Measurements from ENCODE around the gene SLC10A7. TPM values are rescaled to one million over a fixed set of nuclear protein-coding genes. Genes with fewer than 3 reads are reported as not detected.

SLC10A7 gene
- total and polyA plus RNA-seq, 2 of the 13 experiments (the other 11 are each of a cell fraction or from before 2014, with no cell fraction given), result 18.5 to 18.8 TPM

DNA sequence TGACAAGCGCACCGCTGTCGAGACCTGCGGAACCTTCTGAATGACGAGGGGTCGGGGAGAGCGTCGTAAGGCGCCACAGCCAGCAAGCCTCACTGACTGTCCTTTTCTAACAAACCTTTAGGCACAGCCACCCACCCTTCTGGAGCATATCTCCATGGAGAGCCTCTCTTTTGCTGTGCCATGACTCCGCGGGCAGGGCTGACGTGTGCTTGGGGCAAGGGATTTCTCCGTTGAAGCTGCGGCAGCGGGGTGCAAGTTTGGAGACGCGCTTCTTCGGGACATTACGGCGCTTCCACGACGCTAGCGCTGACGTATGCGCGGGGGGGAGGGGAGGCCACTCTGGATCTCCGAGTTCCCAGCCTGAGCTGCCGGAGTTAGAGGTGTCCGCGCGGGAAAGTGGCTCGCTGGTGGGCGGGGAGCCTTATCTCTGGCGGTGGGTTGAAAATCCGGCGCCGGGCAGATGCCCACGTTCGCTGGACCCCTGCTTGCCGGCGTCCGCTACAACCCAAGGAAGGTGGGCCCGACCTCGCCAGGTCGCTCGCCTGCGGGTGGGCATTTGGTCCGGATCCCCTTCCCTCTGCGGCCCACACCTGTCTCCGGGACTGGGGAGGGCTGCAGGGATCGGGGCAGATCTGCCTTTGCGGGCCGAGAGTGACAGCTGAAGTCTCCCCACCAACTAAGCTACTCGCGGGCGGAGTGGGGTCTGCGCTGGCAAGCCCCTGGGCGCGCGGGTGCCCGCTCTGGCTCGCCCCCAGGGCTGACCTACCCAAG is 543 bp upstream of the SLC10A7 start (continued):
- TF ChIP-seq, protein P1, sequence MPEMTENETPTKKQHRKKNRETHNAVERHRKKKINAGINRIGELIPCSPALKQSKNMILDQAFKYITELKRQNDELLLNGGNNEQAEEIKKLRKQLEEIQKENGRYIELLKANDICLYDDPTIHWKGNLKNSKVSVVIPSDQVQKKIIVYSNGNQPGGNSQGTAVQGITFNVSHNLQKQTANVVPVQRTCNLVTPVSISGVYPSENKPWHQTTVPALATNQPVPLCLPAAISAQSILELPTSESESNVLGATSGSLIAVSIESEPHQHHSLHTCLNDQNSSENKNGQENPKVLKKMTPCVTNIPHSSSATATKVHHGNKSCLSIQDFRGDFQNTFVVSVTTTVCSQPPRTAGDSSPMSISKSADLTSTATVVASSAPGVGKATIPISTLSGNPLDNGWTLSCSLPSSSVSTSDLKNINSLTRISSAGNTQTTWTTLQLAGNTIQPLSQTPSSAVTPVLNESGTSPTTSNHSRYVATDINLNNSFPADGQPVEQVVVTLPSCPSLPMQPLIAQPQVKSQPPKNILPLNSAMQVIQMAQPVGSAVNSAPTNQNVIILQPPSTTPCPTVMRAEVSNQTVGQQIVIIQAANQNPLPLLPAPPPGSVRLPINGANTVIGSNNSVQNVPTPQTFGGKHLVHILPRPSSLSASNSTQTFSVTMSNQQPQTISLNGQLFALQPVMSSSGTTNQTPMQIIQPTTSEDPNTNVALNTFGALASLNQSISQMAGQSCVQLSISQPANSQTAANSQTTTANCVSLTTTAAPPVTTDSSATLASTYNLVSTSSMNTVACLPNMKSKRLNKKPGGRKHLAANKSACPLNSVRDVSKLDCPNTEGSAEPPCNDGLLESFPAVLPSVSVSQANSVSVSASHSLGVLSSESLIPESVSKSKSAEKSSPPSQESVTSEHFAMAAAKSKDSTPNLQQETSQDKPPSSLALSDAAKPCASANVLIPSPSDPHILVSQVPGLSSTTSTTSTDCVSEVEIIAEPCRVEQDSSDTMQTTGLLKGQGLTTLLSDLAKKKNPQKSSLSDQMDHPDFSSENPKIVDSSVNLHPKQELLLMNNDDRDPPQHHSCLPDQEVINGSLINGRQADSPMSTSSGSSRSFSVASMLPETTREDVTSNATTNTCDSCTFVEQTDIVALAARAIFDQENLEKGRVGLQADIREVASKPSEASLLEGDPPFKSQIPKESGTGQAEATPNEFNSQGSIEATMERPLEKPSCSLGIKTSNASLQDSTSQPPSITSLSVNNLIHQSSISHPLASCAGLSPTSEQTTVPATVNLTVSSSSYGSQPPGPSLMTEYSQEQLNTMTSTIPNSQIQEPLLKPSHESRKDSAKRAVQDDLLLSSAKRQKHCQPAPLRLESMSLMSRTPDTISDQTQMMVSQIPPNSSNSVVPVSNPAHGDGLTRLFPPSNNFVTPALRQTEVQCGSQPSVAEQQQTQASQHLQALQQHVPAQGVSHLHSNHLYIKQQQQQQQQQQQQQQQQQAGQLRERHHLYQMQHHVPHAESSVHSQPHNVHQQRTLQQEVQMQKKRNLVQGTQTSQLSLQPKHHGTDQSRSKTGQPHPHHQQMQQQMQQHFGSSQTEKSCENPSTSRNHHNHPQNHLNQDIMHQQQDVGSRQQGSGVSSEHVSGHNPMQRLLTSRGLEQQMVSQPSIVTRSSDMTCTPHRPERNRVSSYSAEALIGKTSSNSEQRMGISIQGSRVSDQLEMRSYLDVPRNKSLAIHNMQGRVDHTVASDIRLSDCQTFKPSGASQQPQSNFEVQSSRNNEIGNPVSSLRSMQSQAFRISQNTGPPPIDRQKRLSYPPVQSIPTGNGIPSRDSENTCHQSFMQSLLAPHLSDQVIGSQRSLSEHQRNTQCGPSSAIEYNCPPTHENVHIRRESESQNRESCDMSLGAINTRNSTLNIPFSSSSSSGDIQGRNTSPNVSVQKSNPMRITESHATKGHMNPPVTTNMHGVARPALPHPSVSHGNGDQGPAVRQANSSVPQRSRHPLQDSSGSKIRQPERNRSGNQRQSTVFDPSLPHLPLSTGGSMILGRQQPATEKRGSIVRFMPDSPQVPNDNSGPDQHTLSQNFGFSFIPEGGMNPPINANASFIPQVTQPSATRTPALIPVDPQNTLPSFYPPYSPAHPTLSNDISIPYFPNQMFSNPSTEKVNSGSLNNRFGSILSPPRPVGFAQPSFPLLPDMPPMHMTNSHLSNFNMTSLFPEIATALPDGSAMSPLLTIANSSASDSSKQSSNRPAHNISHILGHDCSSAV (CRISPR knock-in tag; IDR thresholded peaks at IDR 0.05; ENCODE audit: borderline replicate concordance), result no peak
- TF ChIP-seq HNRNPLL (IDR thresholded peaks at IDR 0.05; ENCODE audit: low read depth, low read length, poor library complexity, severe bottlenecking) (peak; percentile 66), SP140L (CRISPR knock-in tag; IDR thresholded peaks at IDR 0.05; ENCODE audit: borderline replicate concordance) (0 out of 2 replicates have a peak, but pooled peaks have one; percentile 38), MZF1 (CRISPR knock-in tag; IDR thresholded peaks at IDR 0.05; ENCODE audit: borderline replicate concordance) (no peak), PHF8 (CRISPR knock-in tag; IDR thresholded peaks at IDR 0.05) (peak; percentile 77), POLR2A (IDR thresholded peaks at IDR 0.05; ENCODE audit: insufficient read depth in 1 of 2, low read depth in 2 of 2, low read length in 2 of 2) (peak; percentile 61 to 71), HIVEP1 (CRISPR knock-in tag; IDR thresholded peaks at IDR 0.05) (peak; percentile 69), MED8 (CRISPR knock-in tag; IDR thresholded peaks at IDR 0.05; ENCODE audit: insufficient replicate concordance) (peak; percentile 42), SNAI1 (CRISPR knock-in tag; IDR thresholded peaks at IDR 0.05; ENCODE audit: borderline replicate concordance) (peak; percentile 53; the same call in 1 of the 2 replicates), MTF2 (CRISPR knock-in tag; IDR thresholded peaks at IDR 0.05; ENCODE audit: borderline replicate concordance) (0 out of 2 replicates have a peak, but pooled peaks have one; percentile 30), SMYD3 (CRISPR knock-in tag; IDR thresholded peaks at IDR 0.05) (no peak), ZNF235 (CRISPR knock-in tag; IDR thresholded peaks at IDR 0.05; ENCODE audit: borderline replicate concordance) (peak; percentile 78; the same call in 1 of the 2 replicates), ZNF615 (CRISPR knock-in tag; IDR thresholded peaks at IDR 0.05; ENCODE audit: borderline replicate concordance) (no peak)
- TF ChIP-seq, protein P2, sequence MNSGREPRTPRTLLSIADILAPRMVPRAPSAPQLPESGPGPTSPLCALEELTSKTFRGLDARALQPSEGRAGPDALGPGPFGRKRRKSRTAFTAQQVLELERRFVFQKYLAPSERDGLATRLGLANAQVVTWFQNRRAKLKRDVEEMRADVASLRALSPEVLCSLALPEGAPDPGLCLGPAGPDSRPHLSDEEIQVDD (CRISPR knock-in tag; IDR thresholded peaks at IDR 0.05; ENCODE audit: borderline replicate concordance), result no peak
- TF ChIP-seq, protein P3, sequence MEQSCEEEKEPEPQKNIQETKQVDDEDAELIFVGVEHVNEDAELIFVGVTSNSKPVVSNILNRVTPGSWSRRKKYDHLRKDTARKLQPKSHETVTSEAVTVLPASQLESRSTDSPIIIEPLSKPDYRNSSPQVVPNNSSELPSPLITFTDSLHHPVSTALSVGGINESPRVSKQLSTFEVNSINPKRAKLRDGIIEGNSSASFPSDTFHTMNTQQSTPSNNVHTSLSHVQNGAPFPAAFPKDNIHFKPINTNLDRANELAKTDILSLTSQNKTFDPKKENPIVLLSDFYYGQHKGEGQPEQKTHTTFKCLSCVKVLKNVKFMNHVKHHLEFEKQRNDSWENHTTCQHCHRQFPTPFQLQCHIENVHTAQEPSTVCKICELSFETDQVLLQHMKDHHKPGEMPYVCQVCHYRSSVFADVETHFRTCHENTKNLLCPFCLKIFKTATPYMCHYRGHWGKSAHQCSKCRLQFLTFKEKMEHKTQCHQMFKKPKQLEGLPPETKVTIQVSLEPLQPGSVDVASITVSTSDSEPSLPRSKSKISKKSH (CRISPR knock-in tag; IDR thresholded peaks at IDR 0.05; ENCODE audit: borderline replicate concordance), result no peak
- TF ChIP-seq, protein P4, sequence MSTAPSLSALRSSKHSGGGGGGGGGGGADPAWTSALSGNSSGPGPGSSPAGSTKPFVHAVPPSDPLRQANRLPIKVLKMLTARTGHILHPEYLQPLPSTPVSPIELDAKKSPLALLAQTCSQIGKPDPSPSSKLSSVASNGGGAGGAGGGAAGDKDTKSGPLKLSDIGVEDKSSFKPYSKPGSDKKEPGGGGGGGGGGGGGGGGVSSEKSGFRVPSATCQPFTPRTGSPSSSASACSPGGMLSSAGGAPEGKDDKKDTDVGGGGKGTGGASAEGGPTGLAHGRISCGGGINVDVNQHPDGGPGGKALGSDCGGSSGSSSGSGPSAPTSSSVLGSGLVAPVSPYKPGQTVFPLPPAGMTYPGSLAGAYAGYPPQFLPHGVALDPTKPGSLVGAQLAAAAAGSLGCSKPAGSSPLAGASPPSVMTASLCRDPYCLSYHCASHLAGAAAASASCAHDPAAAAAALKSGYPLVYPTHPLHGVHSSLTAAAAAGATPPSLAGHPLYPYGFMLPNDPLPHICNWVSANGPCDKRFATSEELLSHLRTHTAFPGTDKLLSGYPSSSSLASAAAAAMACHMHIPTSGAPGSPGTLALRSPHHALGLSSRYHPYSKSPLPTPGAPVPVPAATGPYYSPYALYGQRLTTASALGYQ (CRISPR knock-in tag; IDR thresholded peaks at IDR 0.05), result 0 out of 2 replicates have a peak, but pooled peaks have one; percentile 21

Data from HepG2 (cell line).